Esophagus squamous epithelium (tissue), 5 donors: ENCODE data around the gene RCAN3. TPM values are rescaled to one million over a fixed set of nuclear protein-coding genes. Genes with fewer than 3 reads are reported as not detected.

Experiments used
- DNase-seq: peaks from one replicate; lab custom pipeline; 2025; lab: John Stamatoyannopoulos, UW
- H3K27ac ChIP-seq, 4 donors: fragments of 200-600 bp; sonication (generic); one replicate each; pipeline ENCODE4 v1.5.1; 2016 to 2019; ENCODE audit warnings: mild to moderate bottlenecking in 1 of 4
- H3K27me3 ChIP-seq, 4 donors: fragments of 200-600 bp; sonication (generic); 1 replicate in 3 of 4; 2 replicates in 1 of 4; pipeline versions ENCODE4 v1.5.1 to v1.6.0; 2017 to 2021; ENCODE audit warnings: antibody characterized with exemption in 1 of 4
- H3K36me3 ChIP-seq, 3 donors: fragments of 200-600 bp; sonication (generic); one replicate each; pipeline ENCODE4 v1.5.1; 2016 to 2019
- H3K4me1 ChIP-seq, 3 donors: fragments of 200-600 bp; sonication (generic); one replicate each; pipeline ENCODE4 v1.5.1; 2017 to 2019
- H3K4me3 ChIP-seq, 4 donors: fragments of 200-600 bp; sonication (generic); 1 replicate in 3 of 4; 2 replicates in 1 of 4; pipeline ENCODE4 v1.5.1; 2016 to 2019; ENCODE audit warnings: mild to moderate bottlenecking in 2 of 4, moderate library complexity in 1 of 4
- H3K9me3 ChIP-seq, 3 donors: fragments of 200-600 bp; sonication (generic); one replicate each; pipeline ENCODE4 v1.5.1; 2016 to 2019
- CTCF ChIP-seq, 6 experiments: fragments of 450-650 bp in 4 of 6; fragments of 200-600 bp in 2 of 6; sonication (generic) in 2 of 6; IDR thresholded peaks; one replicate each; pipeline ENCODE4 v1.5.1; 2016 to 2019; ENCODE audit warnings: antibody characterized with exemption in 6 of 6, mild to moderate bottlenecking in 4 of 6, moderate library complexity in 4 of 6
- POLR2A ChIP-seq, 4 donors: fragments of 450-650 bp; IDR thresholded peaks; one replicate each; pipeline ENCODE4 v1.6.1; 2017; ENCODE audit warnings: antibody characterized with exemption in 4 of 4, mild to moderate bottlenecking in 4 of 4, moderate library complexity in 3 of 4
- WGBS, 2 donors: methylation state at CpG; one replicate each; pipeline ENCODE4 v1.1.5; 2018; 5-methylcytosine and 5-hydroxymethylcytosine counted together
- intact Hi-C: fragments of 100-400 bp; cut with DNase I; formaldehyde crosslinking; loops from one replicate; pipeline ENCODE4 v1.15.0; 2022
- total RNA-seq, 4 donors: library from RNA; depleted of rRNA; stranded (reverse); fragments of >200 nt; gene quantifications; one replicate each; pipeline ENCODE4 v1.1.0, GENCODE V29; 2016
- donor health status: DM: yes; HTN: yes; CAD: no.

RCAN3 gene
- total RNA-seq, 4 donors from 2014 or later = 14.4 to 24.1 (median 18.6) TPM

- H3K9me3 ChIP-seq = no peaks in the 10 kb centered on the region
- peak overlapping the region; percentile 64 to 87 (median 68) for H3K4me3 ChIP-seq
- H3K27ac ChIP-seq = peak overlapping the region; percentile 89 to 94 (median 92)
- 46 to 63% methylated on average over 16 of the region's 16 CpGs for WGBS, 2 donors
- TF ChIP-seq POLR2A (IDR thresholded peaks at IDR 0.05) (no peak), CTCF (IDR thresholded peaks at IDR 0.05) (no peak)
- H3K36me3 ChIP-seq = no peaks in the 10 kb centered on the region
- H3K27me3 ChIP-seq = peaks cover 0 to 1% (median 0%) of the 10 kb centered on the region in 4 donors
- H3K4me1 ChIP-seq = peaks cover 5 to 43% (median 13%) of the 10 kb centered on the region in 3 donors
- intact Hi-C loops = no loop called here
- DNase-seq = no peak
These were observed 1.1 kb upstream of the RCAN3 start for GRCh38 chr1:24501371-24502064.

GRCh38 chr1:24502065-24502708, 449 bp upstream of the RCAN3 start:
- intact Hi-C loops = no loop called here
- DNase-seq = no peak
- peaks cover 5 to 44% (median 13%) of the 10 kb centered on the region in 3 donors for H3K4me1 ChIP-seq

GRCh38 chr1:24503059-24503751, 569 bp downstream of the RCAN3 start:
- H3K36me3 ChIP-seq = peaks cover 0 to 7% (median 0%) of the 10 kb centered on the region in 3 donors
- whole genome bisulfite sequencing, 2 donors = 2 to 3% methylated on average over 30 to 34 of the region's 53 CpGs
- DNase-seq = no peak
- no peaks in the 10 kb centered on the region for H3K9me3 ChIP-seq
- peak overlapping the region; percentile 64 to 87 (median 68) for H3K4me3 ChIP-seq
- H3K4me1 ChIP-seq = peaks cover 5 to 48% (median 13%) of the 10 kb centered on the region in 3 donors
- TF ChIP-seq POLR2A (IDR thresholded peaks at IDR 0.05) (peak in 1 of 4 donors; percentile 3), CTCF (IDR thresholded peaks at IDR 0.05) (no peak)
- no peaks in the 10 kb centered on the region for H3K27me3 ChIP-seq
- H3K27ac ChIP-seq = peak overlapping the region; percentile 89 to 94 (median 92)
- intact Hi-C loops = no loop called here

More at GRCh38 chr1:24502065-24502708, 449 bp upstream of the RCAN3 start:
- no peaks in the 10 kb centered on the region for H3K9me3 ChIP-seq
- H3K27me3 ChIP-seq = no peaks in the 10 kb centered on the region
- peak overlapping the region; percentile 89 to 94 (median 92) for H3K27ac ChIP-seq
- 1 to 2% methylated on average over 20 to 25 of the region's 39 CpGs for WGBS, 2 donors
- peak overlapping the region; percentile 64 to 87 (median 68) for H3K4me3 ChIP-seq
- H3K36me3 ChIP-seq = no peaks in the 10 kb centered on the region
- TF ChIP-seq CTCF (IDR thresholded peaks at IDR 0.05) (no peak), POLR2A (IDR thresholded peaks at IDR 0.05) (peak in 1 of 4 donors; percentile 40)

GRCh38 chr1:24503870-24504523, 1.4 kb downstream of the RCAN3 start:
- WGBS, 2 donors = 49 to 73% methylated on average over 4 to 6 of the region's 7 CpGs
- intact Hi-C loops = no loop called here
- peak overlapping the region; percentile 64 to 87 (median 68) for H3K4me3 ChIP-seq
- no peak for DNase-seq
- H3K36me3 ChIP-seq = peaks cover 0 to 7% (median 0%) of the 10 kb centered on the region in 3 donors
- TF ChIP-seq CTCF (IDR thresholded peaks at IDR 0.05) (no peak), POLR2A (IDR thresholded peaks at IDR 0.05) (no peak)
- peaks cover 5 to 48% (median 13%) of the 10 kb centered on the region in 3 donors for H3K4me1 ChIP-seq
- no peaks in the 10 kb centered on the region for H3K27me3 ChIP-seq
- H3K27ac ChIP-seq = peak overlapping the region; percentile 89 to 94 (median 92)
- H3K9me3 ChIP-seq = no peaks in the 10 kb centered on the region
